Smooth muscle cell (in vitro differentiated cells): ENCODE results near the gene EYA3. TPM values are rescaled to one million over a fixed set of nuclear protein-coding genes. Genes with fewer than 3 reads are reported as not detected.

Experiments used
- DNase-seq: peaks from one replicate; lab custom pipeline; 2025; ENCODE audit not compliant: unreplicated experiment; lab: John Stamatoyannopoulos, UW
- H2AFZ ChIP-seq: fragments of 200-600 bp; sonication (generic); 2 replicates; pipeline ENCODE4 v1.6.0; 2016; ENCODE audit warnings: antibody characterized with exemption, low read depth, mild to moderate bottlenecking
- H3F3A ChIP-seq: fragments of 200-600 bp; sonication (generic); 2 replicates; pipeline ENCODE4 v1.6.0; 2017; ENCODE audit warnings: antibody characterized with exemption, low read depth
- H3K27ac ChIP-seq: fragments of 200-600 bp; sonication (generic); 2 replicates; pipeline ENCODE4 v1.5.1; 2016; ENCODE audit warnings: low read depth, mild to moderate bottlenecking
- H3K27me3 ChIP-seq: fragments of 200-600 bp; sonication (generic); 2 replicates; pipeline ENCODE4 v1.6.1; 2016; ENCODE audit warnings: low read depth, mild to moderate bottlenecking
- H3K36me3 ChIP-seq: fragments of 200-600 bp; sonication (generic); 2 replicates; pipeline ENCODE4 v1.5.1; 2016; ENCODE audit warnings: low read depth
- H3K4me1 ChIP-seq: fragments of 200-600 bp; sonication (generic); 2 replicates; pipeline ENCODE4 v1.5.1; 2016; ENCODE audit warnings: low read depth
- H3K4me2 ChIP-seq: fragments of 200-600 bp; sonication (generic); 2 replicates; pipeline ENCODE4 v1.6.0; 2016; ENCODE audit warnings: mild to moderate bottlenecking
- H3K4me3 ChIP-seq: fragments of 200-600 bp; sonication (generic); 2 replicates; pipeline ENCODE4 v1.5.1; 2016; ENCODE audit warnings: mild to moderate bottlenecking
- H3K79me2 ChIP-seq: fragments of 200-600 bp; sonication (generic); 2 replicates; pipeline ENCODE4 v1.6.0; 2016; ENCODE audit warnings: low read depth, mild to moderate bottlenecking
- H3K9ac ChIP-seq: fragments of 200-600 bp; sonication (generic); 2 replicates; pipeline ENCODE4 v1.6.0; 2016; ENCODE audit warnings: low read depth
- H3K9me3 ChIP-seq: fragments of 200-600 bp; sonication (generic); replicated peaks from 2 replicates; pipeline ENCODE4 v1.5.1; 2016; ENCODE audit warnings: low read depth
- H4K20me1 ChIP-seq: fragments of 200-600 bp; sonication (generic); 2 replicates; pipeline ENCODE4 v1.6.0; 2016; ENCODE audit warnings: low read depth
- CTCF ChIP-seq: fragments of 200-600 bp; sonication (generic); IDR thresholded peaks from 2 replicates; pipeline ENCODE4 v1.5.1; 2017; ENCODE audit warnings: borderline replicate concordance, mild to moderate bottlenecking, antibody characterized with exemption; ENCODE audit not compliant: insufficient read depth, poor library complexity, severe bottlenecking
- WGBS: methylation state at CpG from one replicate; pipeline ENCODE4 v1.1.7; 2016; ENCODE audit warnings: low lambda C conversion rate; 5-methylcytosine and 5-hydroxymethylcytosine counted together
- polyA plus RNA-seq: library from polyadenylated mRNA; unstranded; fragments of >200 nt; fragmentation: Nextera tagmentation; extraction: Ambion mirVana; gene quantifications from 2 replicates; pipeline ENCODE4 v1.2.1, GENCODE V29; 2016
- total RNA-seq: library from RNA; depleted of rRNA; stranded (reverse); fragments of >200 nt; gene quantifications from 2 replicates; pipeline ENCODE4 v1.2.3, GENCODE V29; 2014

The EYA3 gene
- total and polyA plus RNA-seq, 2 experiments from 2014 or later, result 3.8 to 17.1 TPM

DNA sequence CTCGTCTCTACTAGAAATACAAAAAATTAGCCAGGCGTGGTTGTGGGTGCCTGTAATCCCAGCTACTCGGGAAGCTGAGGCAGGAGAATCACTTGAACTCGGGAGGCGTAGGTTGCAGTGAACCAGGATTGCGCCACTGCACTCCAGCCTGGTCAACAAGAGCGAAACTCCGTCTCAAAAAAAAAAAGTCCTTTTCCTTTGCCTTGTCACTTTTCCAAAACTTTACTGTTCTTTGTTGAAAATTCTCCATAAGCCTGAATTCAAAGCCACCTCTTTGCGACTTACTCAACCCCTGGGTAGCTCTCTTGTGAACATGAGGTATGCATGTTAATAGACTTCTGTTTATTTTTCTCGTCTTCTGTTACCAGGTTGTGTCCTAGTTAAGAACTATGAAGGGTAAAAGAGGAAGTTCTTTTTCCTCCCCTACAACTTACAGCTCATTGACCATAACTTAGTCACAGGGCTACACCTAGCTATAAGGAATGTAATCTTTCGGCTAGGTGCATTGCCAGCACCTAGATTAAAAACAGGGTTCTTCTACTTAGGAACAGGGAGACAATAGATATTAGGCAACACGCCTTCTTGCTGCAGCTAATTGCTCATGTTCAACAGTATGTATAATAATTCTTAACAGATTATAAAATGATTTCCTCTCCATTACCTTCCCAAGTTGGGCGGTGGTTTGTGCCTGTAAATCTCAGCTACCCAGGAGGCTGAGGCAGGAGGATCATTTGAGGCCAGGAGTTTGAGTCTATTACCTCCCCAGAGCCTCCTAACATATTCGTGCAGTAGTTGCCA lies 47.2 kb upstream of the EYA3 start:
- H3K9ac ChIP-seq, result no peak overlapping the region

DNA sequence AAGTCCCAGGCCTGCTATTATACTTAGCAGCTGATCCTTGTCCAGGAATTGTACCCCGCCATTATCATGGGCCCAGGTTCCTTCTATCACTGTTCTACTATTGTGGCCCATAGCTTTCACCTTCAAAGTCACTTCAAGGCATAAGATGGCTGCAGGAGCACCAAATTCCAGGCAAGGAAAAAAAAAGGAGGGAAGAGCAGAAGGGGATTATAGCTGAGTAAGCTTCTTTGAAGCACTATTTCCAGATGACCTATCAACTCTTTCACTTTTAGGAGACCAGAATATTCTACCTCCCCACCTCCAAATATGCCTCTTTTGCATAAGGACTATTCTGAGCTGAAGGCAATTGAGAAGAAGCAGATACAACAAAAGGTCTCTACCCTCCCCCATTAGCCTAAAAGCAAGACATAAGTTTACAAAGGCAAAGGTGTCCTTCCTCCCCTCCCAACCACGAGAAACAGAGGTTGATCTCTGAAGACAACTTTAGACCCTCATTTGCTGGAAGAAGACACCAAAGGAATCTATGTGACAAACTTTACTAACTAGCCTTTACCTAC lies 46.3 kb upstream of the EYA3 start:
- Histone ChIP-seq H3K4me1 (no peaks in the 10 kb centered on the region), H3F3A (no peaks in the 10 kb centered on the region), H3K9ac (no peak overlapping the region), H3K4me3 (no peak overlapping the region), H2AFZ (no peak overlapping the region), H4K20me1 (no peaks in the 10 kb centered on the region), H3K79me2 (no peaks in the 10 kb centered on the region), H3K36me3 (no peaks in the 10 kb centered on the region), H3K4me2 (no peak overlapping the region), H3K27me3 (no peaks in the 10 kb centered on the region), H3K9me3 (no peaks in the 10 kb centered on the region), H3K27ac (no peak overlapping the region)
- DNase-seq, result no peak
- no peak for TF ChIP-seq CTCF
- 68% methylated on average over 2 of the region's 2 CpGs for WGBS

More for the DNA sequence above, 47.2 kb upstream of the EYA3 start:
- WGBS, result 88% methylated on average over 14 of the region's 14 CpGs
- Histone ChIP-seq H3K36me3 (no peaks in the 10 kb centered on the region), H3K27ac (no peak overlapping the region), H3K9me3 (no peaks in the 10 kb centered on the region), H4K20me1 (no peaks in the 10 kb centered on the region), H3K4me1 (no peaks in the 10 kb centered on the region), H3K27me3 (no peaks in the 10 kb centered on the region), H3K4me3 (no peak overlapping the region), H3K4me2 (no peak overlapping the region), H3K79me2 (no peaks in the 10 kb centered on the region), H3F3A (no peaks in the 10 kb centered on the region), H2AFZ (no peak overlapping the region)
- no peak for DNase-seq
- TF ChIP-seq CTCF, result no peak

DNA sequence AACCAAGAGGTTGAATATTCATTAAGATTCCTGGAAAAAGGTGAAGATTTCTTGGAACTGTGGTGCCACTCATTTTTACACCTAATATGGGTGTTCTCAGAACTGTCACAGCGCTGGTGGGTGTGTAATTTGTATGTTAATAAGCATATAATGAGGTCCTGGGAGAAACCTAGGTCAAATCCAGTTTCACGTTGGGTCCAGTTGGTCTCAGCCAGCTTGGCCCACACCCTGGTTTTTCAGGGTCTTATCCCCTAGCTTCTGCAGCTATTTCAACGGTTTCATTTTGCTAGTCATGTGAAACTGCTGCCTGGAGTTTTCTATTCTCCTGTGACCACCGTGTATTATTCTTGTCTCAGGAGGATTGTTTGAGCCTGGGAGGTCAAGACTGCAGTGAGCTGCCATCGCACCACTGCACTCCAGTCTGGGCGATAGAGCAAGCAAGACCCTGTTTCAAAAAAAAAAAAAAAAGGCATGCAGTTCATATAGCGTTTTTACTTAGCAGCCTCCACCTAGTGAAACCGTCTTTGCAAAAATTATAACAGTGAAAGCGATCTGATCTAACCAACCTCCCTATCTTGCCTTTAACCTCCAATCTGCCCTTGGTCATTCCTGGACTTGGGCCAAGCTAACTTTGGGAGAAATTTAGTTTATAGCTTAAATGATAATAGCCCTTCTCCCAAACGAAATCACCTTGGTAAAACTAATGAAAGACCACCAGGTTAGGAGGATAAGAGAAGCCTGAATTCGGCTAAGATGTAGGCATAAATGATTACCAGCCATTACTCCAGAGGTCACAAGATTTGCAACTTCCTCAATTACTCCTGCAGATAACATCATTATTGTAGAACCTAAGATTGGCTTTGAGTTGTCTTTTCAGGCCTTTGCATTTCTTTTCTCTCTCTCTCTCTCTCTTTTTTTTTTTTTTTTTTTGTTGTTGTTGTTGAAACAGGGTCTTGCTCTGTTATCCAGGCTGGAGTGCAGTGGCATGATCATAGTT lies 44.1 kb upstream of the EYA3 start:
- H3K4me3 ChIP-seq, result no peak overlapping the region
- H3K9ac ChIP-seq, result no peak overlapping the region
- 91% methylated on average over 11 of the region's 11 CpGs for WGBS
- no peaks in the 10 kb centered on the region for H3F3A ChIP-seq
- H3K9me3 ChIP-seq, result no peaks in the 10 kb centered on the region
- DNase-seq, result no peak
- TF ChIP-seq CTCF, result no peak
- H3K79me2 ChIP-seq, result no peaks in the 10 kb centered on the region
- H3K27me3 ChIP-seq, result peaks cover 4% of the 10 kb centered on the region
- H2AFZ ChIP-seq, result no peak overlapping the region
- H3K4me1 ChIP-seq, result no peaks in the 10 kb centered on the region
- H3K4me2 ChIP-seq, result no peak overlapping the region
- H4K20me1 ChIP-seq, result no peaks in the 10 kb centered on the region
- H3K27ac ChIP-seq, result no peak overlapping the region
- H3K36me3 ChIP-seq, result no peaks in the 10 kb centered on the region
